SW480 (cell line): ENCODE results near the gene MTHFD2L.
"Not testable (repeated sequence)": the region's sequence is repeated elsewhere in the genome, so short reads cannot be mapped to it uniquely, and the experiment has no call there.

Experiments
- DNase-seq: peaks from one replicate; pipeline ENCODE4 v3.0.0-alpha.2; 2016; ENCODE audit warnings: low spot score

The MTHFD2L gene

DNA sequence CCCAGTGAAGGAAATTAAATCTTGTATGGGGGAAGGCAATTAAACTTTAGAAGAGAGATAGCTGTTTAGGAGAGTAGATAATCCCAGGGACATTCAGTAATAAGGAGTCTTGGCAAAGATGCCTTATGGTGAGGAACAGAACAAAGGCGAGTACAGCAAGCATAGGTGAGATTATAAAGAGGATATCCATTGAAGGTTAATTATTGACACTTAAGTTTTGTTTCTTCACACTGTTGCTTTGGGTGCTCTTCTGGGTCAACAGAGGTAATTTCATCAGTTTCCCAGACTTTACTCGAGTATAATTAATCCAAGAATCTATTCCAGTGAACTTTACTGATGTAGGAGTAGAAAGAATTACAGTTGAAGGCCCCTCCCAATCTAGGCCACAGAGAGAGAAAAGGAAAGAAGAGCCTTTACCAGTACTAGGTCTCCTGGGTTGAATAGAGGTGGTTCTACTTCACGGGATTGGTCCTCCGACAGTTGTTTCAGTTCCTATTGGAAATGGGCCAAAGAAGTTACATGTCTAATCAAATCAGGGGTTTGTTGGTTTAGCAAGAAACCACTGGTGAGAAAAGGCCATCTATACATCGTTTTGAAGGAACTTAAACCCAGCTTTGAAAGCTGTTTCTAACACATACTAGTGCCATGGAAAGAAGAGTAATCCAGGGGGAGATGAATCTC is 177.6 kb downstream of the MTHFD2L start:
- no peak for DNase-seq

GRCh38 chr4:74338792-74339333 is 180.9 kb downstream of the MTHFD2L start:
- DNase-seq = no peak

DNA sequence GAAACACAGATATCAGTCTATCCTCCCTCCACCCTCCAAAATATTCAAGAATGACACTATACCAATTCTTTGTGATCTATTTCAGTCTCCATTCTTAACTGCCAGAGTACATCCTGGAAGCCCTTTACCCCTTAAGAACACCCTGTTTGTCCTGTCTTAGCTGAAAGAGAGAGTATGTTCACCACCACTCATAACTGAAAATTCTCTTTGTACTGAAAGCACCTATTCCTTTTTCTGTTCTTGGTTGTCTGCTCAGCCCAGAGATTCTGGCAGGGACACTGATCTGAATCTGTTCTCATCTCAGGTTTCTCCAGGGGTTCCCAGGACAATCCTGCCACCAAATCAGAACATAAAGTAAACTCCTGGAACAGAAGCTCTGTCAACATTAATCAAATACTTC is 181.6 kb downstream of the MTHFD2L start:
- no peak for DNase-seq

DNA sequence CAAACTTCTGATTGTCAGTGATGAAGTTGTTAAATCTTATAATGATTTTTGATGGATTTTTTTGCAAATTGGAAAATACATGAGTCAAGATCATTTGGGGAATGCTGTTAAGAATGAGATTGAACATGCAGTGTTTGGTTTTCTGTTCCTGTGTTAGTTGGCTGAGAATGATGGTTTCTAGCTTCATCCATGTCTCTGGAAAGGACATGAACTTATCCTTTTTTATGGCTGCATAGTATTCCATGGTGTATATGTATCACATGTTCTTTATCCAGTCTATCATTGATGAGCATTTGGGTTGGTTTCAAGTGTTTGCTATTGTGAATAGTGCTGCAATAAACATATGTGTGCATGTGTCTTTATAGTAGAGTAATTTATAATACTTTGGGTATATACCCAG is 182.5 kb downstream of the MTHFD2L start:
- DNase-seq = not testable (repeated sequence)

- no peak for DNase-seq
Observed at GRCh38 chr4:74344031-74344430, 186.1 kb downstream of the MTHFD2L start.
